HepG2 (cell line): ENCODE measurements around the gene SH3D21. TPM values are rescaled to one million over a fixed set of nuclear protein-coding genes. Genes with fewer than 3 reads are reported as not detected.
A peak's percentile ranks its signal among the peaks of the same experiment; 100 is the strongest.

Experiments used
- AGO1 ChIP-seq: fragments of 200-400 bp; formaldehyde crosslinking; IDR thresholded peaks from 2 replicates; pipeline ENCODE4 v1.6.1; 2017; ENCODE audit warnings: mild to moderate bottlenecking, low read depth, low read length, moderate library complexity; ENCODE audit not compliant: poor library complexity, severe bottlenecking
- AGO2 ChIP-seq: fragments of 200-400 bp; formaldehyde crosslinking; optimal IDR thresholded peaks from 2 replicates; pipeline ENCODE3; 2017; ENCODE audit warnings: mild to moderate bottlenecking, low read depth, low read length, moderate library complexity
- HNRNPK ChIP-seq: fragments of 200-400 bp; formaldehyde crosslinking; IDR thresholded peaks from 2 replicates; pipeline ENCODE4 v1.6.1; 2018; ENCODE audit warnings: low read length, low read depth, moderate library complexity, mild to moderate bottlenecking; ENCODE audit not compliant: poor library complexity, severe bottlenecking
- KDM2A ChIP-seq: sonication (generic); formaldehyde crosslinking; IDR thresholded peaks from 2 replicates; pipeline ENCODE4 v1.4.0; 2020; ENCODE audit warnings: low read depth, missing genetic modification reagents, borderline replicate concordance
- MLX ChIP-seq: IDR thresholded peaks from 2 replicates; pipeline ENCODE4 v1.6.1; 2016
- MTERF4 ChIP-seq: sonication (generic); formaldehyde crosslinking; IDR thresholded peaks from 2 replicates; pipeline ENCODE4 v1.8.0; 2023; ENCODE audit warnings: mild to moderate bottlenecking, missing genetic modification reagents
- NKX3-1 ChIP-seq: sonication (generic); formaldehyde crosslinking; IDR thresholded peaks from 2 replicates; pipeline ENCODE4 v1.5.0; 2020; ENCODE audit warnings: missing genetic modification reagents
- PHB2 ChIP-seq: fragments of 450-650 bp; IDR thresholded peaks from 2 replicates; pipeline ENCODE4 v1.6.1; 2018; ENCODE audit not compliant: partially characterized antibody
- SATB2 ChIP-seq: sonication (generic); formaldehyde crosslinking; IDR thresholded peaks from 2 replicates; pipeline ENCODE4 v1.5.0; 2020; ENCODE audit warnings: missing genetic modification reagents
- TFAP4 ChIP-seq: sonication (generic); IDR thresholded peaks from 2 replicates; pipeline ENCODE4 v1.6.1; 2016; ENCODE audit warnings: low read depth, borderline replicate concordance
- ZBTB38 ChIP-seq: sonication (generic); formaldehyde crosslinking; IDR thresholded peaks from 2 replicates; pipeline ENCODE4 v1.5.1; 2020; ENCODE audit warnings: mild to moderate bottlenecking, missing genetic modification reagents
- ZIK1 ChIP-seq: sonication (generic); formaldehyde crosslinking; IDR thresholded peaks from 2 replicates; pipeline ENCODE4 v1.5.0; 2020; ENCODE audit warnings: mild to moderate bottlenecking, low read depth, missing genetic modification reagents, borderline replicate concordance
- ZKSCAN5 ChIP-seq: sonication (generic); formaldehyde crosslinking; IDR thresholded peaks from 2 replicates; pipeline ENCODE4 v1.5.1; 2020; ENCODE audit warnings: mild to moderate bottlenecking, missing genetic modification reagents
- ZNF143 ChIP-seq: sonication (generic); formaldehyde crosslinking; IDR thresholded peaks from 2 replicates; pipeline ENCODE4 v1.4.0; 2020; ENCODE audit warnings: missing genetic modification reagents
- ZNF263 ChIP-seq: sonication (generic); formaldehyde crosslinking; IDR thresholded peaks from 2 replicates; pipeline ENCODE4 v1.4.0; 2020; ENCODE audit warnings: missing genetic modification reagents
- ZNF333 ChIP-seq: sonication (generic); formaldehyde crosslinking; IDR thresholded peaks from 2 replicates; pipeline ENCODE4 v1.4.0; 2020; ENCODE audit warnings: mild to moderate bottlenecking, missing genetic modification reagents, borderline replicate concordance
- ZNF337 ChIP-seq: sonication (generic); formaldehyde crosslinking; IDR thresholded peaks from 2 replicates; pipeline ENCODE4 v1.5.1; 2020; ENCODE audit warnings: missing genetic modification reagents, low read depth, mild to moderate bottlenecking, borderline replicate concordance
- ZNF629 ChIP-seq: sonication (generic); formaldehyde crosslinking; conservative IDR thresholded peaks from 2 replicates; pipeline ENCODE4 v1.5.0; 2020; ENCODE audit warnings: missing genetic modification reagents
- ZNF776 ChIP-seq: sonication (generic); formaldehyde crosslinking; IDR thresholded peaks from 2 replicates; pipeline ENCODE4 v1.4.0; 2020; ENCODE audit warnings: mild to moderate bottlenecking, missing genetic modification reagents
- ZSCAN20 ChIP-seq: sonication (generic); formaldehyde crosslinking; IDR thresholded peaks from 2 replicates; pipeline ENCODE4 v1.4.0; 2020; ENCODE audit warnings: missing genetic modification reagents, mild to moderate bottlenecking, borderline replicate concordance
- polyA plus RNA-seq, 8 experiments: library from polyadenylated mRNA; depleted of rRNA in 3 of 8; stranded (reverse) in 7 of 8; unstranded in 1 of 8; fragments of >200 nt; fragmentation: Illumina TruSeq in 4 of 8; extraction: Trizol in 4 of 8; gene quantifications; 2 replicates each; pipeline versions ENCODE4 v1.2.1 to v1.2.3, GENCODE V29; 2011 to 2016; ENCODE audit warnings: low read depth in 4 of 8, missing spikeins in 1 of 8, mixed read lengths in 1 of 8; ENCODE audit not compliant: insufficient read depth in 1 of 8
- total RNA-seq, 5 experiments: library from RNA; depleted of rRNA; stranded (reverse); fragments of >200 nt; fragmentation: Illumina TruSeq; extraction: Trizol; gene quantifications; 2 replicates each; pipeline ENCODE4 v1.2.3, GENCODE V29; 2016; ENCODE audit warnings: low read depth in 1 of 5
- TF ChIP-seq, protein P1 (sequence below): IDR thresholded peaks from 2 replicates; pipeline ENCODE4 v1.6.1; 2012; ENCODE audit warnings: low read length, improper control_type of control experiment
- TF ChIP-seq, protein P2 (sequence below): sonication (generic); formaldehyde crosslinking; IDR thresholded peaks from 2 replicates; pipeline ENCODE4 v1.8.0; 2022; ENCODE audit warnings: mild to moderate bottlenecking, missing genetic modification reagents, borderline replicate concordance

SH3D21 gene
- total and polyA plus RNA-seq, 2 of the 13 experiments (the other 11 are each of a cell fraction or from before 2014, with no cell fraction given) = 5.1 to 8.6 TPM

GRCh38 chr1:36322786-36323635 lies 16.8 kb downstream of the SH3D21 start (continued):
- no peak for TF ChIP-seq PHB2
- TF ChIP-seq HNRNPK = peak; percentile 42
- TF ChIP-seq ZNF337 = no peak
- TF ChIP-seq ZKSCAN5 (CRISPR knock-in tag) = no peak
- TF ChIP-seq, protein P1, sequence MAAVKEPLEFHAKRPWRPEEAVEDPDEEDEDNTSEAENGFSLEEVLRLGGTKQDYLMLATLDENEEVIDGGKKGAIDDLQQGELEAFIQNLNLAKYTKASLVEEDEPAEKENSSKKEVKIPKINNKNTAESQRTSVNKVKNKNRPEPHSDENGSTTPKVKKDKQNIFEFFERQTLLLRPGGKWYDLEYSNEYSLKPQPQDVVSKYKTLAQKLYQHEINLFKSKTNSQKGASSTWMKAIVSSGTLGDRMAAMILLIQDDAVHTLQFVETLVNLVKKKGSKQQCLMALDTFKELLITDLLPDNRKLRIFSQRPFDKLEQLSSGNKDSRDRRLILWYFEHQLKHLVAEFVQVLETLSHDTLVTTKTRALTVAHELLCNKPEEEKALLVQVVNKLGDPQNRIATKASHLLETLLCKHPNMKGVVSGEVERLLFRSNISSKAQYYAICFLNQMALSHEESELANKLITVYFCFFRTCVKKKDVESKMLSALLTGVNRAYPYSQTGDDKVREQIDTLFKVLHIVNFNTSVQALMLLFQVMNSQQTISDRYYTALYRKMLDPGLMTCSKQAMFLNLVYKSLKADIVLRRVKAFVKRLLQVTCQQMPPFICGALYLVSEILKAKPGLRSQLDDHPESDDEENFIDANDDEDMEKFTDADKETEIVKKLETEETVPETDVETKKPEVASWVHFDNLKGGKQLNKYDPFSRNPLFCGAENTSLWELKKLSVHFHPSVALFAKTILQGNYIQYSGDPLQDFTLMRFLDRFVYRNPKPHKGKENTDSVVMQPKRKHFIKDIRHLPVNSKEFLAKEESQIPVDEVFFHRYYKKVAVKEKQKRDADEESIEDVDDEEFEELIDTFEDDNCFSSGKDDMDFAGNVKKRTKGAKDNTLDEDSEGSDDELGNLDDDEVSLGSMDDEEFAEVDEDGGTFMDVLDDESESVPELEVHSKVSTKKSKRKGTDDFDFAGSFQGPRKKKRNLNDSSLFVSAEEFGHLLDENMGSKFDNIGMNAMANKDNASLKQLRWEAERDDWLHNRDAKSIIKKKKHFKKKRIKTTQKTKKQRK = no peak
- peak; percentile 29; the same call in 1 of the 2 replicates for TF ChIP-seq ZSCAN20 (CRISPR knock-in tag)
- TF ChIP-seq ZNF143 (CRISPR knock-in tag) = no peak
- TF ChIP-seq TFAP4 = peak; percentile 24; the same call in 1 of the 2 replicates
- no peak for TF ChIP-seq MTERF4 (CRISPR knock-in tag)
- TF ChIP-seq MLX (CRISPR knock-in tag) = no peak
- TF ChIP-seq ZNF776 (CRISPR knock-in tag) = 0 out of 2 replicates have a peak, but pooled peaks have one; percentile 21
- TF ChIP-seq, protein P2, sequence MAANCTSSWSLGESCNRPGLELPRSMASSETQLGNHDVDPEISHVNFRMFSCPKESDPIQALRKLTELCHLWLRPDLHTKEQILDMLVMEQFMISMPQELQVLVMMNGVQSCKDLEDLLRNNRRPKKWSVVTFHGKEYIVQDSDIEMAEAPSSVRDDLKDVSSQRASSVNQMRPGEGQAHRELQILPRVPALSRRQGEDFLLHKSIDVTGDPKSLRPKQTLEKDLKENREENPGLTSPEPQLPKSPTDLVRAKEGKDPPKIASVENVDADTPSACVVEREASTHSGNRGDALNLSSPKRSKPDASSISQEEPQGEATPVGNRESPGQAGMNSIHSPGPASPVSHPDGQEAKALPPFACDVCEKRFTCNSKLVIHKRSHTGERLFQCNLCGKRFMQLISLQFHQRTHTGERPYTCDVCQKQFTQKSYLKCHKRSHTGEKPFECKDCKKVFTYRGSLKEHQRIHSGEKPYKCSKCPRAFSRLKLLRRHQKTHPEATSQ (CRISPR knock-in tag) = no peak
- TF ChIP-seq NKX3-1 (CRISPR knock-in tag) = no peak
- TF ChIP-seq ZNF263 (CRISPR knock-in tag) = no peak
- TF ChIP-seq ZNF629 (CRISPR knock-in tag) = no peak
- TF ChIP-seq ZIK1 (CRISPR knock-in tag) = no peak
- TF ChIP-seq AGO1 = peak; percentile 68
- TF ChIP-seq SATB2 (CRISPR knock-in tag) = no peak
- 0 out of 2 replicates have a peak, but pooled peaks have one; percentile 17 for TF ChIP-seq ZNF333 (CRISPR knock-in tag)
- TF ChIP-seq KDM2A (CRISPR knock-in tag) = 0 out of 2 replicates have a peak, but pooled peaks have one; percentile 20
- TF ChIP-seq AGO2 = peak; percentile 86
- 0 out of 2 replicates have a peak, but pooled peaks have one; percentile 22 for TF ChIP-seq ZBTB38 (CRISPR knock-in tag)
